NCI-H1694 (cell line): Measurements from ENCODE around the gene INPP5A.
"Not testable (repeated sequence)": the region's sequence is repeated elsewhere in the genome, so short reads cannot be mapped to it uniquely, and the experiment has no call there.

Experiments
- DNase-seq: peaks from one replicate; lab custom pipeline; 2025; lab: John Stamatoyannopoulos, UW

Gene INPP5A

DNA sequence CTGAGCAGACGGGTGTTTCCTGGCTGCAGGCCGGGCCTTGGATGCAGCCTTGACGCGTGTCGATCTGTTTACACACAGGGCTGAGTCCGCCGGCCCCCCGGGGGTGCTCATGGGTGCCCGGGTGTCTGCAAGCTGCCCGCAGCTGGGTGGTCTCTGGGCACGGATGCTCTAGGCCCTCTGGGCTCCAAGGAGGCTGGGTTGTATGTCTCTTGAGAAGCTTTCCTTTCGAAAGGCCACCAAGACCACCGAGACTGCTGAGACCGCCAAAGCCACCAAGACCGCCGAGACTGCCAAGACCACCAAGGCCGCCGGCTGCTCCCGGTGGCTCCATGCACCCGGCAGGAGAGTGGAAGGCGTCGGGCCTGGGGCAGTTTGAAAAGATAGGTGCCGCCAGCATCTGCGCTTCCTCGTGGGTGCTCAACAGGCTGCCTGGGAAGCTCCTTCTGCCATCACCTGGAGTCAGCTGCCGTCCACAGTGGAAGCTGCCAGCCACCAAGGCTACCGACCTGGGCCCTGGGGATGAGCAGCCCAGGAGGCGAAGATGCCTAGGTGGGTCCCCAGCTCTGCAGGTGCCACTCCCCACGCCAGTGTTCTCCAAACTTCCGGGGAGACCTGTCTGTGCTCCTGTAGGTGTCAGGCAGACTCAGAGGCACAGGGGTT is 121.1 kb downstream of the INPP5A start:
- no peak for DNase-seq

DNA sequence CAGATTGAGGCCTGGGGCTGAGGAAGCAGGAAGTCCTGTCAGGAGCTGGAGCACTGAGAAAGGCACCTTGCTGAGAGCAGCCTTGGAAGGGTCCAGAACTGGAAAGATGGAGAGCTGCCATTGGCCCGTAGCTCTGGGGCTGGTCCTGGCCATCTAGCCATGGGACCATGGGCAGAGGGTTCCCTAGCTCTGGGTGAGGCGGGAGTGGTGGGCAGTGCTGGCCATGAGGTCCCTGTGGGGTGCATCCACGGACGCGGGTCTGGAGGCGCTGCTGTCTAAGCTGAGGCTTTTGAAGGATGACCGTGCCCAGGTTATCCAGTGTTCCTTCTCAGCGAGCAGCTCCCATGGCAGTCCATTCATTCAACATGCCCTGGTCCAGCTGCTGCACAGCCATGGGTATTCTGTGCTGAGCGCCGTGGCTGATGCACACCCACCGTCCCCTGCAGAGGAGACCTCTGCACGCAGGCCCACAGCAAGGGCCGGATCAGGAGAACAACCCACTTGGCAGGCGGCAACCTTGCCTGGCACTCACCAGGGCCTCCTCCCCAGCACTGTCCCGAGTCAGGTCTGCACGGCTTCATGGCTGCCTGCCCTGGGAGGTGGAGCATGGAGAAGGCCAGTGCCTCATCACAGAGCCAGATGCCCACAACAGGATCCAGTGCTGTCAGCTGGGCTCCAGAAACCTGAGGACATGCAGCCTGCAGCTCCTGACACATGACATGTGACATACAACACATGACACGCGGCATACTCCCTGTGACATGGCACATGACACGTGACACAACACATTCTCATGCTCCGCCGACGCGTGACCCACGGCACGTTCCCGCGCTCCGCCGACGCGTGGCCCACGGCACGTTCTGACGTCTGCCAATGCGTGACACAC is 121.9 kb downstream of the INPP5A start:
- DNase-seq: no peak

- no peak for DNase-seq
These were observed 122.8 kb downstream of the INPP5A start for GRCh38 chr10:132660385-132660784.

DNA sequence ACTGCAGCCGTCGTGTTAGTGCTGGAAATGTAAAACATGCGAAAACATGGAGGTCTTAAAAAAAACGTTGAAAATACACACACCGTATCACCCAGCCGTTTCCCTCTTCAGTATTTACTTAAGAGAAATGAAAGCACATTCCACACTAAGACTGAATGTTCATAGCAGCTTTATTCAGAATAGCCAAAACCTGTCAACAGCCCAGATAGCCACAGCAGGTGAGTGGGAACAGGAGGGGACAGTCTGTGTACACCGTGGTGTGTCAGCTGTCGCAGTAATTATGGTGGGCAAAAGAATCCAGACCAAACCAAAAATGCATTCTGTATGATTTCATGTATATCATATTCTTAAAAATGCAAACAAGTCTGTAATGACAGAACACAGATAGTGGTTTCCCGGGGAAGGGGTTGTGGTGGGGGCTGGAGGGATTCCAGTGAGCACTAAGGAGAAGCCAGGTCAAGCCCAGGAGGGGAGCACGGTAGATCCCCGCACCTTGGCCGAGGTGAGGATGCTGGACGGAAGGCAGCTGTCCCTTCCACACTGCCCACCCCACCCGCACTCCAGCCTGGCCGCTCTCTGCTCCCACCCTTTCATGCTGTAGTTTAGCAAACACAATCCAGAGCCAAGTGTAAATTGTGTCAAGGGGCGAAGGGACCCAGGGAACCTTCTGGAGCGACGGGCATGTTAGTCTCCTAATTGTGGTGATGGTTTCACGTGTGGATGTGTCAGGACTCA is 124.8 kb downstream of the INPP5A start:
- no peak for DNase-seq

DNA sequence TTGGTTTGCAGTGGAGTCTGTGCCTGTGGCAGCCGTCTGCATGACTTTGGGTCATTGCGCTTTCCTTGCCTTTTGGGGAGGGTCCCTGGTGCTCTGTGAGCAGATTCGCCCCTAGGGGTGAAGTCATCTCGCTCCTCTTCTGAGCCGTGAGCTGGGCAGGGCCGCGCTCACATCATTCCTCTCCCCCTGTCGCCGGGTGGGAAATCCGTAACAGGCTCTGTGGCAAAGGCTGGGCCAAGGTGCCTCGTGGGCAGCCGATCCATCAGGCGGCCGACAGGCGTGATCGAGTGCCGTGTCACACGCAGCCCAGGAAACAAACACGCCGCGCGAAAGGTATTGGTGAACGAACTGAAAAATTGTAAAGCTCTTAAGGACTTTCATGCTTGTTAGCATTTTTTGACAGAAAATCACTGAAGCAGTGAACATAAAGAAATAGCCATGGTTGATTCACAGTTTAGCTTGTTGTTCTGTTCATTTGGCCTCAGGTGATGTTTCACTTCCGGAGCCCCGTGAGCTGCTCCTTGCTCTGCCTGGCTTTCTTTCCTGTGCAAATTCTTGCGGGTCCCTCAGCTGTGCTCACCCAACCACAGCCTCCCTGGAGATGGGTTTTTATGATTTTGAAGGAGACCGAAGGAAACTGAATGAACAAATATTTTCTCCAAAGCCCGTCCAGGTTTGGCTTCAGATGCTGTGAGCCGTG is 126.2 kb downstream of the INPP5A start:
- DNase-seq: no peak

DNA sequence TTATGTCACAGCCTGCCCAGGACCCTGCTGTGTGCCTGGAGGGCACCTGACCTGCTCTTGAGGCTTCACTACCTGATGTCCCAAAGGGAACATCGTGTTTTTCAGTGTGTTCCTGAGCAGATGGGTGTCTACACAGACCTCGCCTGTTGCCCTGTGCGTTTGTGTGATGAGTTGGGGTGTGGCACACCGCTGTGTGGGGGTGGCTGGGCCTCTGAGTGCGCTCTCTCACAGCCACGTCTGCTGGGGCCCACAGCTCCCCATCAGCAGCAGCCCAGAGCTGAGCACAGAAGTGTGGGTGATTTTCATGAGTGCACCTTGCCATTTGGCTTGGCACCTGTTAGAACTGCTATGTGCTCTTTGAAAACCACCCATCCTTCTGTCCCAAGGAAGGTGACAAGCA is 126.8 kb downstream of the INPP5A start:
- no peak for DNase-seq

DNA sequence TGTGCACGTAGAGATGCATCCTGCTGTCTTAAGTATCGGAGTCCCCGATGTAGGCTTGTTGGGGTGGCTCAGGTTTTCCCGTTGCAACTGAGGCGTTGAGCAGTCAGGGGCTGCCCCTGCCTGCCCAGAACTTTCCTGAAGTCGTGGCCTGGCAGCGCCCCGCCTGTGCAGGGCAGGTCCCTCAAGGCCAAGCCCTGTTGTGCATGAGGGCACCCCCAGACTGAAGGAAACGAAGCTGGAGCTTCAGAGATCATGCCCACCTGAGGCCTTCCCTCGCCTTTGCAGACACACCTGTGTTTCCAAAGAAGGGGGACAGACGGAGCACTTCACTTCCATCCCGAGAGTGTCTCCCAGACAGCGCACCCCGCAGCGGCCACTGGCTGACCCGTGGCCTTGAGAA is 127.3 kb downstream of the INPP5A start:
- DNase-seq: no peak

DNA sequence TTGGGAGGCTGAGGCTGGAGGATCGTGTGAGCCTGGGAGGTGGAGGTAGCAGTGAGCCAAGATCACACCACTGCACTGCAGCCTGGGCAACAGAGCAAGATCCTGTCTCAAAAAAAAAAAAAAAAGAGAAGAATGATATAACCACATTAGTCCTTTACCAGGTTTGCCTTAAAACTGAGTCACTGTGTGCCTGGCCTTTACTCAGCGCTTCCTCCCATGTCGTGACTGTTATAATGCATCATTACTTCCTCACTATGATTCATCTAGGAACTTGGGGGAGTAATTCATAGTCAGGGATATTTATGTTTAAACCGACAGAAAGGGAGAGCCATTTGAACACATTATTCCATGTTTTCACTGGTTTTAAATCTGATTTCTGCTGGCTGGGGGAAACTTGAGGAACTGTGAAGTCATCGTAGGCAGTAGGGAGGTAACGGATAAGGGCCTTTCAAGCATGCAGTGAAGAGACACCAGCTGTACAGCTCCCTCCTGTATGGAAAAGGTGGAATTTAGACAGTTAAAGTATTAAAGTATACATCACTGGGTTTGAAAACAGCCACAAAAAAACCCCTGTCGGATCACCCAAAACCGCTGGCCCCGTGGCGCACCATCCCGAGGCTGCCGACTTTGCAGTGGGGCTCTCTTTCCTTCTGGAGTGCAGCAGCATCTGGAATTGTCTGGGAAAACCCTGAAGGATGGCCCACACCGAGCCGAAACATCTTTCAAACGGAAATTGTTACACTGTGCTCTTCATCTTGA is 128.5 kb downstream of the INPP5A start:
- no peak for DNase-seq

DNA sequence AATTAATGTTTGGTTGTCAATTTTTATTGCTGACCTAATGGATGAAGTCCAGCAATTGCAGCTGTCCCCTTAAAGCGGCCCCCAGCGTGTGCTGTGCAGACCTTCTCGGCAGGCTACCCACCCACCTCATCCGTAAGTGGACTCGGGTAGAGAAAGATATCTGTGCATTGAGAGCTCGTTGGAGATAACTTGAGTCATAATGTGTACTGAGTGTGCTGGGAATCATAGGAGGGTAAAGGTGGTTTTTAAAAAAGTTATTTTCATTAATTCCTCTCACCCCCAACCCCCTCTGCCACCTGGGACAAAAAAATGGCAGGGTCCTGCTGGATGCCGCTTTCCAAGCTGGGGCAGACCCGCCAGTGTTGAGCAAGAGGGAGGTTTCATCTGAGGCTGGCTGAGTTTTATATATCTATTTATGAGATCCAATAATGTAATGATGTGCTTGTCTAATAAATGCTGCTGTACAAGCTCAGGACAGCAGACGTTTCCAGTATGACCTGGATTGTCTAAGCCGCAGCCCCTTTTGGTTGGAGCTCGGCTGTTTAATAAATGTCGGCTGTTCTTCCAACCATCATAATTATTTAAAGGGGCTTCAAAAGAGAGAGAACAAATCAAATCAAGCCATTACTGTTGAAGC is 129.2 kb downstream of the INPP5A start:
- no peak for DNase-seq

DNA sequence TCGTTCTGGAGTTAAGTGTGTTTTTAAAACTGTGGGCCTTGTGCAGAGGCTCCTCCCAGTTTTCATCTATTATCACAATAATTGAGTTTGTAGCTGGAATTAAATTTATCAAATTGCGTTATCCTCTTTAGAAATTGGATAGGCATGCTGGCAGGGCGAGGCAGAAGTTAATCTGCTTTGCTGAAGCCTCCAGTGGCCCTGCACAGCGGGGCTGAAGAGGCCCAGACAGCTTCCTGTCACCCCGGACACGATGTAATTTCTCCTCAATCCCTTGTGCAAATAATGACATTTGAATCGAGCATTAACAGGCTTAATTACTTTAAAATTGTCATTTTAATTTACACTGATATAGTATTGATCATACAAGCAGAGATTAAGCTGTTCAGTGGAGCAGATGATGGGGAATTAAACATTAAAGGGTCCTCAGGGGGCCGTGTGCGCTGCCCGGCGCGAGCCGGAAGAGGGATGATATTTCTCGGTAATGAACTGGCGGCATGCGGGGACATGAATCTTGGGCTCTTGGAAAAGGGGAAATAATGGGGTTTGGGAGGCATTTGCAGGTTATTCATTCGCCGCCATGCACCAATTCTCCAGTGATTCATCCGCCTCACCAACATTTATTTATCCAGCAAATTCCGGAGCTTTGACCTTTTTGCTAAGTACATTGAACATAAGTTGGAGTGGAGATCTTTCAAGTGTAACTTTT is 129.9 kb downstream of the INPP5A start:
- DNase-seq: no peak

GRCh38 chr10:132668048-132668394 is 130.4 kb downstream of the INPP5A start:
- no peak for DNase-seq

DNA sequence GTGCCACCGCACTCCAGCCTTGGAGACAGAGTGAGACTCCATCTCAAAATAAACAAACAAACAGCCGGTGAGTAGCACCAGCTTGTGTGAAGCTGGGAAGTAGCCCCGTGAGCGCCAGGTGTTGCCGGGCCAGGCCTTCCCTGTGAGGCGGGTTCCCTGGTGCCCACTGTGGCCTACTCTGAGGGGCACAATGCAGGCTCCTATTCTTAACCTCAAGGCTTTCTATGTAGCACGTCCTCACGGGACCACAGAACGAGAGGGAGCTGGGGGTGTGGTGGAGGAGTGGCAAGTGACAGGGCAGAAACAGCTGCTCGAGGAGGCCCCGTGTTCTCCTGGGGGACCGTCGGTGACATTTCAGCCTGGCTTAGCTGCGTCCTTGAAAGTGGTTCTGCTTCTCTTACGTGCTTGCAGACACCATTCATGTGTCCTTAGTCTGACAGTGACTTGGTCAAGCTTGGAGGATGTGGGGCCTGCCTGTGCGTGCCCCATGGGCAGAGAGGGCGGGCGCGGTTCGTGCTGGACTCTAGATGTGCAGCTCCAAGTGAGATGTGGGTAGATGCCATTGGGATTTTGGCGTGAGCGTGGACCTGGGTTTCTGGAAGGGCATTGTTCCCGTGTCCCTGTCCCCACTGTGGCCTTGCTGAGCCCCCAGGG is 131.7 kb downstream of the INPP5A start:
- DNase-seq: no peak

GRCh38 chr10:132670546-132671227 is 133.1 kb downstream of the INPP5A start:
- no peak for DNase-seq

- DNase-seq: no peak
These were observed 133.9 kb downstream of the INPP5A start for GRCh38 chr10:132671228-132672154.

GRCh38 chr10:132673746-132674145 is 136.2 kb downstream of the INPP5A start:
- DNase-seq: not testable (repeated sequence)

GRCh38 chr10:132674311-132674710 is 136.7 kb downstream of the INPP5A start:
- no peak for DNase-seq

DNA sequence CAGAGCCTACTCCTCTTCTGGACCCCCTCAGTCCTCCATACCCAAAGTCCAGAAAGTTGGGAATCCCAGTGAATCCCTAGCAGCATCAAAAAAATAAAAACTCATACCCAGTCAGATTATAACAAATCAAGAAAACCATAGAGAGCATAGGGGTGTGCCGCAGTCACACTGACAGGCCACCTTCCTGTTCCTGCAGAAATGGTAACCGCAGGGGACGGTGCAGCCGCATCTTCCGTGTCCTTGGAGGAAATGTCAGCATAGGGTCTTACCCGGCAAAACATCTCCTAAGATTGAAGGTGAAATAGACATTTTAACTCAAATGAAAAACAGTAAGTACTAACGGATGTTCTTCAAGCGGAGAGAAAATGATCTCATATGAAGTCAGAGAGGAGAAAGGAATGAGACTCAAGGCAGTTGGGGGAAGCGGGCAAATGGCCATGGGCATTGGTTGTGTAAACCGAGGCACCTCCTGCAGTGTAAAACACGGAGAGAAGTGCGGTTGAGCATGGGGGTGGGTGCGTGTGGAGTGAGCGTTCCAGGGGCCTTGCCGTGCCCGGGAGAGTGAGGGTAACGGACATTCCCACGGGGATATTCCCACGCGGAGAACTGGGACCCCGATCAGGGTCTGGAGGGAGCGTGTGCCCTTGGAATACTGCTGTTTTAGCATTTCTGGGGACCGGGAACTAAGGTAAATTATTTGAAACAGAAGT is 137.6 kb downstream of the INPP5A start:
- DNase-seq: no peak
